ENCODE measurements around the gene DGCR8.

DGCR8 gene

DNA sequence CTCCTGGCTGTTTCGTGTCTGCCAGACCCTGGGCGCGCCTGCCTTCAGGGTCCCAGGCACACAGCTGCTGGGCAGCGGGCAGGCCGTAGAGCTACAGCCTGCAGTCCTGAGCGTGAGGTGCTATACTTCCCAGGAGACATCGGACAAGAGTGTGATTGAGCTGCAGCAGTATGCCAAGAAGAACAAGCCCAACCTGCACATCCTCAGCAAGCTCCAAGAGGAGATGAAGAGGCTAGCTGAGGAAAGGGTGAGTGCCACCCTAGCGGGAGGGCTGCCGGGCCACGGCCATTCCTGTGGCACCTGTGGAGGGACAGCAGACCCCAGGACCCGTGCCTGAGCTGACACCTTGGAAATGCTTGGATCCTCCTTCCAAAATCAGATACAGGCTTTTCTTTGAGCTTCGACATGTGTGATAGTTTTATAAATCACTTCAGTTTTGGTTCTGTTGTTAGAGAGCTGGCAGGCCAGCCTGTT is 28.8 kb downstream of the DGCR8 start:
- Histone ChIP-seq H3K27me3 (ENCODE audit: control insufficient read depth, low read length) (no peaks in the 10 kb centered on the region), H3K36me3 (ENCODE audit: control insufficient read depth, low read length) (peaks cover 92% of the 10 kb centered on the region), H3K4me3 (ENCODE audit: low read length) (no peak overlapping the region), H3K9me3 (ENCODE audit: control insufficient read depth, insufficient read depth, low read length) (no peaks in the 10 kb centered on the region), H3K4me2 (ENCODE audit: low read length) (no peak overlapping the region), H4K20me1 (ENCODE audit: control insufficient read depth, insufficient read depth, low read depth, low read length) (no peaks in the 10 kb centered on the region), H3K4me1 (ENCODE audit: control insufficient read depth, low read length) (0 out of 2 replicates have a peak, but pooled peaks cover 3% of the 10 kb centered on the region), H3K27ac (ENCODE audit: low read depth, low read length) (no peak overlapping the region), H3K9me2 (replicated peaks; ENCODE audit: control insufficient read depth, low read length) (no peaks in the 10 kb centered on the region), H3F3A (ENCODE audit: control insufficient read depth, insufficient read depth) (peaks cover 13% of the 10 kb centered on the region), H3K79me2 (ENCODE audit: control insufficient read depth, low read length) (peaks cover 8% of the 10 kb centered on the region)
- TF ChIP-seq, protein P1, sequence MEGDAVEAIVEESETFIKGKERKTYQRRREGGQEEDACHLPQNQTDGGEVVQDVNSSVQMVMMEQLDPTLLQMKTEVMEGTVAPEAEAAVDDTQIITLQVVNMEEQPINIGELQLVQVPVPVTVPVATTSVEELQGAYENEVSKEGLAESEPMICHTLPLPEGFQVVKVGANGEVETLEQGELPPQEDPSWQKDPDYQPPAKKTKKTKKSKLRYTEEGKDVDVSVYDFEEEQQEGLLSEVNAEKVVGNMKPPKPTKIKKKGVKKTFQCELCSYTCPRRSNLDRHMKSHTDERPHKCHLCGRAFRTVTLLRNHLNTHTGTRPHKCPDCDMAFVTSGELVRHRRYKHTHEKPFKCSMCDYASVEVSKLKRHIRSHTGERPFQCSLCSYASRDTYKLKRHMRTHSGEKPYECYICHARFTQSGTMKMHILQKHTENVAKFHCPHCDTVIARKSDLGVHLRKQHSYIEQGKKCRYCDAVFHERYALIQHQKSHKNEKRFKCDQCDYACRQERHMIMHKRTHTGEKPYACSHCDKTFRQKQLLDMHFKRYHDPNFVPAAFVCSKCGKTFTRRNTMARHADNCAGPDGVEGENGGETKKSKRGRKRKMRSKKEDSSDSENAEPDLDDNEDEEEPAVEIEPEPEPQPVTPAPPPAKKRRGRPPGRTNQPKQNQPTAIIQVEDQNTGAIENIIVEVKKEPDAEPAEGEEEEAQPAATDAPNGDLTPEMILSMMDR (IDR thresholded peaks at IDR 0.05; ENCODE audit: low read depth, low read length, poor library complexity, severe bottlenecking), result no peak
- TF ChIP-seq EZH2phosphoT487 (IDR thresholded peaks at IDR 0.05; ENCODE audit: borderline replicate concordance, low read length), result no peak

DNA sequence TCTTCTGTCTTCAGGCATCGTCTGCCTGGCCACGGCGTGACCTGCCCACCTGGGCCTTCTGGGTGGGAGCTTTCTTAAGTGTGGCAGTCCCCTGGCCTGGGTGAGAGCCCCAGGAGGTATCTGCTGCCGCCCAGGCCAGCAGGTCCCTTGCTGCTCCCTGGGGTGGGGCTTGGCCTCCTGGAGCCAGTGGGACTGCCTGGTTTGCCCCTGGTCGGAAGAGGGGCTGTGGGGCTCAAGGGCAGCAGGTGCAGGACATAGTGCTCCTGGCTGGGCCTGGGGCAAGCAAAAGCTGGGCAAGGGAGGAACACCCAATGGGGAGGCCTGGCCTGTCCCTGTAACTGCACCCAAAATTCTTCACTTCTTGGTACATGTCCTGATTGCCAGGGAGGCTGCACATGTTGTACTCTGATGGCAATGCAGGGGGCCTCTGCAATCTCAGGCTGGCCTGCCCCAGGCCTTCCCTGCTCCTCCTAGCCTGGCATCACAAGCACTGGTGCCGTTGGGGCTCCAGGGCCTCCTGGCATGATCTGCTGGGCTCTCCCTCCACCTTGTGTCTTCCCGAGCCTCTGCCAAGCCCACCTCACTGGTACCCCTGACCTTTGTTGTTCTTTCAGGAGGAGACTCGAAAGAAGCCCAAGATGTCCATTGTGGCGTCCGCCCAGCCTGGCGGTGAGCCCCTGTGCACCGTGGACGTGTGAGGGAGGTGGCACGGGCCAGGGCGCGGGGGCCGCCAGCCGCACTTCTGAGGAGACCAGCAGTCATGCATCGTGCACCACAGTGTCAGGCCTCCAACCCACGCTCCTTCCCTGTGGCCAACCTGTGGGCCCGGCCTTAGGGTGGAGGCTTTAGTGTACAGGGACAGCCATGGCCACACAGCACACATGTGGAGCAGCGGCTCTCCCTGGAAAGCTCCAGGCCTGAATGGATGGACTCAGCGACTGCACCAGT is 29.6 kb downstream of the DGCR8 start:
- Histone ChIP-seq H3K4me1 (ENCODE audit: control insufficient read depth, low read length) (0 out of 2 replicates have a peak, but pooled peaks cover 3% of the 10 kb centered on the region), H3K9me2 (replicated peaks; ENCODE audit: control insufficient read depth, low read length) (no peaks in the 10 kb centered on the region), H3K9me3 (ENCODE audit: control insufficient read depth, insufficient read depth, low read length) (no peaks in the 10 kb centered on the region), H3K27ac (ENCODE audit: low read depth, low read length) (no peak overlapping the region), H3K79me2 (ENCODE audit: control insufficient read depth, low read length) (peaks cover 14% of the 10 kb centered on the region), H4K20me1 (ENCODE audit: control insufficient read depth, insufficient read depth, low read depth, low read length) (no peaks in the 10 kb centered on the region), H3K27me3 (ENCODE audit: control insufficient read depth, low read length) (no peaks in the 10 kb centered on the region), H3K4me3 (ENCODE audit: low read length) (no peak overlapping the region), H3K4me2 (ENCODE audit: low read length) (no peak overlapping the region), H3F3A (ENCODE audit: control insufficient read depth, insufficient read depth) (peaks cover 13% of the 10 kb centered on the region), H3K36me3 (ENCODE audit: control insufficient read depth, low read length) (peaks cover 96% of the 10 kb centered on the region)
- no peak for TF ChIP-seq EZH2phosphoT487 (IDR thresholded peaks at IDR 0.05; ENCODE audit: borderline replicate concordance, low read length)
- TF ChIP-seq, protein P1 (IDR thresholded peaks at IDR 0.05; ENCODE audit: low read depth, low read length, poor library complexity, severe bottlenecking), result no peak

DNA sequence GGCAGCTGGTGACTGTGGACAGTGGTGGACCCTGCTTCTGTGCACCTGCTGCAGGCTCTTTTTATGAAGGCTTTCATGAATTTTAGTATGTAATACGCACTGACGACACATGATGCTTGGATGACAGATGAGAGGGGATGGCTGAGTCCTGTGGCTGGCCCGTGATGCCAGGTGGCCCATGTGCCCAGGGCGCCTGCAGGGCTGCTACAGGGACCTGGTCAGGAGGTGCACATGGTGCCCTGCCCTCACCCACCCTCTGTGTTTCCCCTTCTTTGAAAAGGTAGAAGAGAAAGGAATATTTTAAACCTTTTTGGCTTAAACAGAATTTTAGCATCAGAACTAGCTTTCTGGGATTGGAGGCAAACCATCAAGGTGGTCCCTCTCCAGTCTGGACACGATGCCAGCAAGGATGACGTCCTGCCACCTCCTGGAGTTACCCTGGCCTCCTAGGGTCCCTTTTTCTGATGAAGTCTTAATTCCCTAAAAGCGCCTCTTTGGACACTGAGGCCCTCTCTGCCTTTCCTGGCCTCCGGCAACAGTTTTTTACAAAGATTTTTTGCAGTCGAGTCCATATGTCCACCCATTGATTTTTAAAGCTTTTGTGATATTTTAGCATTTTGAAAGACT is 30.4 kb downstream of the DGCR8 start:
- Histone ChIP-seq H3K4me1 (ENCODE audit: control insufficient read depth, low read length) (peaks cover 7% of the 10 kb centered on the region), H3K27ac (ENCODE audit: low read depth, low read length) (no peak overlapping the region), H3K36me3 (ENCODE audit: control insufficient read depth, low read length) (peaks cover 96% of the 10 kb centered on the region), H3K9me3 (ENCODE audit: control insufficient read depth, insufficient read depth, low read length) (no peaks in the 10 kb centered on the region), H3K4me3 (ENCODE audit: low read length) (no peak overlapping the region), H3K27me3 (ENCODE audit: control insufficient read depth, low read length) (no peaks in the 10 kb centered on the region), H4K20me1 (ENCODE audit: control insufficient read depth, insufficient read depth, low read depth, low read length) (no peaks in the 10 kb centered on the region), H3K79me2 (ENCODE audit: control insufficient read depth, low read length) (peaks cover 18% of the 10 kb centered on the region), H3K4me2 (ENCODE audit: low read length) (no peak overlapping the region), H3K9me2 (replicated peaks; ENCODE audit: control insufficient read depth, low read length) (no peaks in the 10 kb centered on the region), H3F3A (ENCODE audit: control insufficient read depth, insufficient read depth) (peaks cover 13% of the 10 kb centered on the region)
- no peak for TF ChIP-seq EZH2phosphoT487 (IDR thresholded peaks at IDR 0.05; ENCODE audit: borderline replicate concordance, low read length)
- TF ChIP-seq, protein P1 (IDR thresholded peaks at IDR 0.05; ENCODE audit: low read depth, low read length, poor library complexity, severe bottlenecking), result no peak

All from DOHH2 (cell line).